Activated naive CD4-positive, alpha-beta T cell treated with anti-CD3 and anti-CD28 coated beads, Interleukin-2, amount 50 U/mL, for 72 hours (primary cell): Measurements from ENCODE around the gene NIPAL3. TPM values are rescaled to one million over a fixed set of nuclear protein-coding genes. Genes with fewer than 3 reads are reported as not detected.
"Not testable (repeated sequence)": the region's sequence is repeated elsewhere in the genome, so short reads cannot be mapped to it uniquely, and the experiment has no call there.

ENCODE experiments used
- ATAC-seq, 2 donors: fragments of 150-1000 bp; cut with Tn5 transposase; 2 replicates each; pipeline ENCODE4 v1.10.0; 2021; ENCODE audit warnings: mild to moderate bottlenecking in 2 of 2, moderate library complexity in 2 of 2
- DNase-seq, 2 donors: peaks; one replicate each; pipeline ENCODE4 v3.0.0; 2021 to 2022; ENCODE audit warnings: low spot score in 2 of 2
- H3K27ac Mint-ChIP-seq, 2 donors: one replicate each; pipeline ENCODE4 v1.8.0; 2022; ENCODE audit warnings: mild to moderate bottlenecking in 2 of 2, mixed read lengths in 2 of 2
- H3K36me3 Mint-ChIP-seq, 2 donors: one replicate each; pipeline ENCODE4 v1.8.0; 2022; ENCODE audit warnings: mixed read lengths in 2 of 2
- H3K9me3 Mint-ChIP-seq, 2 donors: one replicate each; pipeline ENCODE4 v1.8.0; 2022; ENCODE audit warnings: mixed read lengths in 2 of 2
- total RNA-seq, 2 donors: library from RNA; stranded (reverse); gene quantifications; one replicate each; pipeline ENCODE4 v1.2.3, GENCODE V29; 2022

Gene NIPAL3
- total RNA-seq, 2 donors from 2014 or later = 40.7 to 66.1 TPM

DNA sequence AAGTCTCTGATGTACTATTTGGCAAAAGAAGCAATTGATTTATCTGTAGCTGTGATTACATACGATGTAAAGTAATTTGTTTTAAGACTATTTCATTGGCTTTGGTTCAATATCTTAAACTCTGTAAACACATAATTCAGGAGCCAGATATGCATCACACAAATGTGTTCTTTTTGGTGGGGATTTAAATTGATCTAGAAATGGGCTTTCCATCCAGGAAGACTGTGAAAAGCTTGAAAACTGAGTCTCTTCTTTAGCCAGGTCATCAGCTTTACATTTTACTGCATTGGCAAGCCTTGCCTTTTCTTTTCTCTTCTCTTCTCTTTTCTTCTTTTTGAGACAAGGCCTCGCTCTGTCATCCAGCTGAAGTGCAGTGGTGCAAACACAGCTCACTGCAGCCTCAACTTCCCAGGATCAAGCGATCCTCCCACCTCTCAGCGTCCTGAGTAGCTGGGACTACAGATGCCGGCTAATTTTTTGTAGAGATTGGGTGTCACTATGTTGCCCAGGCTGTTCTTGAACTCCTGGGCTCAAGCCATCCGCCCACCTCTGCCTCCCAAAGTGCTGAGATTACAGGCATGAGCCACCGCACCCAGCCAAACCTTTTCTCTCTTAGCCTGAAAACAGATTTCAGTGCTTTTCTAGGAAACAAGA, 88.4 kb downstream of the NIPAL3 start:
- H3K36me3 Mint-ChIP-seq = peaks cover 20 to 42% of the 10 kb centered on the region in 2 donors
- DNase-seq (no peak), ATAC-seq (no peak)

DNA sequence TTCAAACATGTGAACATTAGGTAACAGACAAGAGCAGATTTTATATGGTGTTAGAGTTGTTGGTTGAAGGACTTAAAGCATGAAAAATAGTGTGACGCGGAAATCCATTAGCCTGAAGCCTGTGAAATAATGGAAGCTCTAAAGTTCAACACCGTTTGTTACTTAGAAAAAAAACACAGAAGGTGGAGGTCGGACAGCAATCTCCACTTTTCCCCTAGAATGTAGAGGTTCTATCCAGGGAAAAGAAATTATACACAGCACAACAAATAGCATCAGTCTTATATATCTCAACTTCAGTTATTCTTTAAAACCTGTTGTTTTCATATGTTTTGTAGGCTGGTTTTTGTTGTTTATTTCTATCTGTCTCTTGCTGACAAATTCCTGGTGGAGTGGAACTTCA, 89.0 kb downstream of the NIPAL3 start:
- ATAC-seq (no peak), DNase-seq (no peak)
- Mint-ChIP-seq H3K27ac (peak overlapping the region; percentile 99), H3K9me3 (peaks cover 0 to 3% of the 10 kb centered on the region in 2 donors), H3K36me3 (peaks cover 18 to 38% of the 10 kb centered on the region in 2 donors)

More for the DNA sequence above, 88.4 kb downstream of the NIPAL3 start:
- H3K27ac Mint-ChIP-seq = peak overlapping the region; percentile 99
- peaks cover 3 to 9% of the 10 kb centered on the region in 2 donors for H3K9me3 Mint-ChIP-seq

DNA sequence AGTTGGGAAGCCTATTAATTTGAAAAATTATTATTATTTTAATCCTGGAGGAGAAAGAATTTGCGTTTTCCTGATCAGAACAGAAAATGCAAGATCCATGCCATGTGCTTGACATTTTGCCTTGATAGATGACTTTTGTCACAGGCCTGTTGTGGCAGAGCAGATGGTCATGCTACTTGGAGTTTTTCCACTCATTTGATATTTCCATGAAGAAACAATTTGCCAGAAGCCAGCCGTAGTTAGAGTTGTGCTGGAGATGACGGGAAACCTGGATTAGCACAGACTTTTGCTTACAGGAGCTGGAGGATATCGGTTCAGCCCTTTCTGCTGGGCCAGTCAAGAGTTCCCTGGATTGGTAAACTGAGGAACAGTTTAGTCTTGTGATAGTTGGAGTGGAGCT, 90.2 kb downstream of the NIPAL3 start:
- ATAC-seq (no peak), DNase-seq (no peak)
- Mint-ChIP-seq H3K9me3 (no peaks in the 10 kb centered on the region), H3K36me3 (peaks cover 24 to 39% of the 10 kb centered on the region in 2 donors), H3K27ac (peak overlapping the region; percentile 38 to 92)

DNA sequence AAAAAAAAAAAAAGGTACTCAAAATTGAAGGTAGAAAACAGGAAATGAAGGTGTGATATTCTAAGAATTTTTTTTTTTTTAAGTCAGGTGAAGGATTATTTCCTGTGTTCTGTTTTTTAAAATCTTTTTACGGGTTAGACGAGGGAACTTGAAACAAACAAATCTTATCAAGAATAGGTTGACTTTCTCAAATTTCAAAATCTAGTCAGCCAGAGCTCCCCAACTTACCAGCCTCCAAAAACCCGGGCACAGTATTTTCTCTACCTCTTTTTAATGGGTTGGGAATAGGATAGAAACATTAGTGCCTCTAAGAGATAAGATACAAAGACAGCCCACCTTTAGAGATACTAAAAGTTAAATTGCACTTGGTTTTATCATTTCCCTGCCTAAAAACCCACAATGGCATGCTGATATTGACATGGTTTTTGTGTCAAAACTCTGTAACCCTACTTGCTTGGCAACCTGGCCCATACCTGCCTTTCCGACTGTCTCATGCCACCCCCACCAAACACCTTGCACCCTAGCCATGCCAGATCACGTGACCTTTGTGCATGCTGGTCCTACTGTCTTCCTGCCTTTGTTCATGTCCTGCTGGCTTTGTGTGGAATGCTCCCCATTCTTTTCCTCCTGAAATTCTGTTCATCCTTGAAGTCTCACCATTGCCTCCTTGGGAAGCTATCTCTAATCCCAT, 91.2 kb downstream of the NIPAL3 start:
- ATAC-seq (no peak), DNase-seq (no peak)
- peaks cover 0 to 4% of the 10 kb centered on the region in 2 donors for H3K9me3 Mint-ChIP-seq
- H3K27ac Mint-ChIP-seq = peak overlapping the region; percentile 92 to 96
- peaks cover 32 to 37% of the 10 kb centered on the region in 2 donors for H3K36me3 Mint-ChIP-seq

DNA sequence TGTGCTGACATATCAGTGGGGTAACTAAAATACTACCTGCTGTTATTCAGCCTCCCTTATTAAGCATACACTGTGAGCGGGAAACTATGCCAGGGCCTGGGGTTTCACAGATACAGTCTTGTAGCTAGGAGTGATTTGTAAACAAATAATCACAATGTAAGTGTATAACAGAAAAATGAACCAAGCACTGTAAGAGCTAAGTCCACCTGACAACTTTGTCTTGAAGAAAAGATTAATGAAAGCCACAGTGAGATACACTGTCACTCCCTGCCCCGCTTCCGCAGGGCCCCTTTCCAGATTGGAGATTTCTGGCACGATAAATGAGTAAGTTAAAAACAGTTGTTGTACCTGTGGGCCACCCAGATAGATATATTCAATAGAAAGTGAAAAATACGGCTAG, 91.8 kb downstream of the NIPAL3 start:
- peaks cover 0 to 5% of the 10 kb centered on the region in 2 donors for H3K9me3 Mint-ChIP-seq
- H3K27ac Mint-ChIP-seq = peak overlapping the region; percentile 92 to 96
- ATAC-seq (peak in 1 of 2 donors; percentile 5), DNase-seq (no peak)
- peaks cover 34 to 35% of the 10 kb centered on the region in 2 donors for H3K36me3 Mint-ChIP-seq

DNA sequence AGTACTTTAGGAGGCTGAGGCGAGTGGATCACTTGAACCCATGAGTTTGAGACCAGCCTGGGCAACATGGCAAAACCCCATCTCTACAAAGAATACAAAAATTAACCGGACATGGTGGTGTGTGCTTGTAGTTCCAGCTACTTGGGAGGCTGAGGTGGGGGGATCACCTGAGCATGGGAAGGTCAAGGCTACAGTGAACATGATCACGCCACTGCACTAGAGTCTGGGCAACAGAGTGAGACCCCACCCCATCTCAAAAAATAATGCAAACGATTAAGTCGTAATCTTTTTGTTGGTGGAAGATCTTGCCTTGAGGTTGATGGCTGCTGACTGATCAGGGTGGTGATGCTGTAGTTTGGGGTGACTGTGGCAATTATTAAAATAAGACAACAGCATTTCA, 93.3 kb downstream of the NIPAL3 start:
- Mint-ChIP-seq H3K36me3 (peaks cover 27 to 28% of the 10 kb centered on the region in 2 donors), H3K9me3 (peaks cover 0 to 5% of the 10 kb centered on the region in 2 donors)
- no peak for ATAC-seq

DNA sequence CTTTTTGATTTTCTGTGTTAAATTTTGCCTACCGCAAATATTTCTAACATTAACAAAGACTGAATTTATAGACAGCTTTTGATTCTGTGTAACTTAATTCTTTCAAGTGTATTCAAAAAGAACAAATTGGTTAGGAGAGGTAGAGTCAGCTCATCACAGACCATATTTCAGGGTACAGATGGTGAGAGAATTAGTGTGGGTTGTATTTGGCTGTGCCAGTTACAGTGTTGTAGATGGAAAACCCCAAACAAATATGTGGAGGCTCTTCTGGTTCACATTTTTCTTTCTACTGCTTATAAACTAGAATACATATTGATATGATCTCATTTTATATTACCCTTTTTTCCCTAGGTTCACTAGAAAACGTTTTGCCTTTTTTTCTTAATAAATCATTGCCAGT, 98.1 kb downstream of the NIPAL3 start:
- Mint-ChIP-seq H3K36me3 (peaks cover 9 to 29% of the 10 kb centered on the region in 2 donors), H3K27ac (peak overlapping the region in 1 of 2 donors; percentile 3), H3K9me3 (peaks cover 0 to 5% of the 10 kb centered on the region in 2 donors)
- DNase-seq (no peak), ATAC-seq (no peak)

More for the DNA sequence above, 93.3 kb downstream of the NIPAL3 start:
- DNase-seq = no peak
- H3K27ac Mint-ChIP-seq = peak overlapping the region; percentile 45 to 92

DNA sequence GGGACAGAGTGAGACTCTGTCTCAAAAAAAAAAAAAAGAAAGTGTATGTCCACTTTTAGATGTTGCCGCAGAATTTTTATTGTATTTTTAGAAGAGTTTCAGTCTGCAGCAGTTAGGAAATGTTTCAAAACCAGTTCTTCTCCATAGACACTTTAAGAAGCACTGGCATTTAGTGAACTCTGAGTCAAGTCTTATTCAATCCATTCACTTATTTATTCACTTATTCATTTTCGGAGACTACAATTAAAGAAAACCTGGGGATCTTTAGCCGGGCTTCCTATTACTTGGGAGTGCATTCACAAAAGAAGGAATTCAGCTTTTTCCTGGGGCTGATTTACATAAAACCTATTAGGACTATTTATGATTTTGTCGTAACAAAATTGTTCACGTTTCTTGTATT, 99.3 kb downstream of the NIPAL3 start:
- Mint-ChIP-seq H3K27ac (peak overlapping the region in 1 of 2 donors; percentile 45), H3K9me3 (peaks cover 0 to 5% of the 10 kb centered on the region in 2 donors), H3K36me3 (peaks cover 15 to 31% of the 10 kb centered on the region in 2 donors)
- DNase-seq (no peak), ATAC-seq (no peak)

DNA sequence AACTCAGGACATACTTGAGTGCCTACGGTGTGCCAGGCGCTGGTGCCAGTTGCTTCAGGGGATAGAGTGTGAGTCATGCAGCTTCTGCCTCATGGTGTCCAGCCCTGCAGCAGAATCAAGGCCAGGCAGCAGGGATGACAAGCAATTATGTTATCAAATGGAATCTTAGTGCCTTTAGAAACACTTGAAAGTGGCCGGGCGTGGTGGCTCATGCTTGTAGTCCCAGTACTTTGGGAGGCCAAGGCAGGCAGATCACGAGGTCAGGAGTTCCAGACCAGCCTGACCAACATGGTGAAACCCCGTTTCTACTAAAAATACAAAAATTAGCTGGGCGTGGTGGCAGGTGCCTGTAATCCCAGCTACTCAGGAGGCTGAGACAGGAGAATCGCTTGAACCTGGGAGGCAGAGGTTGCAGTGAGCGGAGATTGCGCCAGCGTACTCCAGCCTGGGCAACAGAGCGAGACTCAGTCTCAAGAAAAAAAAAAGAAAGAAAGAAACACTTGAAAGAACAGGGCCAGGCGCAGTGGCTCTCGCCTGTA, 100.1 kb downstream of the NIPAL3 start:
- H3K36me3 Mint-ChIP-seq = peaks cover 16 to 33% of the 10 kb centered on the region in 2 donors
- peak in 1 of 2 donors; percentile 49 for ATAC-seq
- not testable (repeated sequence) for DNase-seq, H3K9me3 Mint-ChIP-seq, H3K27ac Mint-ChIP-seq

DNA sequence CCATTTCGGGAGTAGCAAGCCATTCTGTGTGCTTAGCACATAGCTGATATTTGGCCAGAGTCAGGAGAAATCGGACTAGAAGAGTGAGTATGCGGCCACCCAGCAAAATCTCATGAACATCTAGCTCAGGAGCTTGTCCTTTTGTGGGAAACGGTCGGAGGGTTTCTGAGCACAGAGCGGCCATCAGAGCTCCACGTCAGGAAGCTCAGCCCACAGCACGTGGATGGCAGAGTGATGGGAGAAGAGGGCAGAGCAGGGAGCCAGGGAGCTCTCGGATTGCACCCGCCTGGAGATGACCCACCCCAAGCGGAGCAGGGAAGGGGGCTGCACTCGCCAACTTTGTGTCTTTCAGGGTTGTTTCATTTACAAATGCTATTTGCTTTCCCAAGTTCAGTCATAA, 100.9 kb downstream of the NIPAL3 start:
- Mint-ChIP-seq H3K27ac (no peak overlapping the region), H3K36me3 (peaks cover 15 to 27% of the 10 kb centered on the region in 2 donors), H3K9me3 (peaks cover 0 to 9% of the 10 kb centered on the region in 2 donors)
- DNase-seq (no peak), ATAC-seq (no peak)

DNA sequence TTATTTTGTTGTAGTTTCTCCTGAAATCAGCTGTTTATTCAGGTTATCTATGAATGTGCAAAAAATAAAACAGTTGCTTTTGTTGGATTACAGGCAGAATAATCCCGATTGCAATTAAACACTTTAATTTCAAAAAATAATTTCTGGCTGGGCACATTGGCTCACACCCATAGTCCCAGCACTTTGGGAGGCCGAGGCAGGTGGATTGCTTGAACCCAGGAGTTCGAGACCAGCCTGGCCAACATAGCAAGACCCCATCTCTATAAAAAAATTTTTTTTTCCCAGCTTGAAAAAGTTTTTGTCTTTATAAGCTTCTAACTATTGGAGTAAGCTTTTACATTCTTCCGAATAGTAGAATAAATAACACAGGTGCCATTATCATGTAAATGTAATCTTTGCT, 102.3 kb downstream of the NIPAL3 start:
- Mint-ChIP-seq H3K27ac (no peak overlapping the region), H3K36me3 (peaks cover 15 to 22% of the 10 kb centered on the region in 2 donors), H3K9me3 (peaks cover 0 to 5% of the 10 kb centered on the region in 2 donors)
- DNase-seq = no peak
- ATAC-seq = no peak

DNA sequence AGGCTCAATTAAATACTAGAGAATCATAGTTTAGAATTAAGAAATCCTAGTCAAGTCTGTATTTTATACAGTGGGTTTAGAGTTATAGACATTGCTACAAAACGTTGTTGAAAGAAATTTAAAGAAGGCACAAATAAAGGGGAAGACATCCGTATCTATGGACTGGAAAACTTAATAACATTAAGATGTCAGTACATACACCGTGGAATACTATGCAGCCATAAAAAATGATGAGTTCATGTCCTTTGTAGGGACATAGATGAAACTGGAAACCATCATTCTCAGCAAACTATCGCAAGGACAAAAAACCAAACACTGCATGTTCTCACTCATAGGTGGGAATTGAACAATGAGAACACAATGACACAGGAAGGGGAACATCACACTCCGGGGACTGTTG, 104.7 kb downstream of the NIPAL3 start:
- H3K9me3 Mint-ChIP-seq, DNase-seq, H3K27ac Mint-ChIP-seq, ATAC-seq: not testable (repeated sequence)
- peaks cover 15 to 16% of the 10 kb centered on the region in 2 donors for H3K36me3 Mint-ChIP-seq

Other genes starting within 250 kb of the NIPAL3 start
- gene IFNLR1, start 228.5 kb upstream of the NIPAL3 start, total RNA-seq = 1 to 10 TPM; 5.0 to 6.3 TPM
- not detected for gene GRHL3, start 96.4 kb upstream of the NIPAL3 start, total RNA-seq
- 1 to 10 TPM; 6.1 to 7.0 TPM for gene STPG1, start 2.0 kb upstream of the NIPAL3 start, total RNA-seq
- 10 to 100 TPM; 43.6 to 51.8 TPM for gene RCAN3, start 87.0 kb downstream of the NIPAL3 start, total RNA-seq
- under 1 TPM; 0.05 to 0.14 TPM for gene NCMAP, start 140.3 kb downstream of the NIPAL3 start, total RNA-seq
- 100 to 1,000 TPM; 208 to 250 TPM for gene SRRM1, start 227.5 kb downstream of the NIPAL3 start, total RNA-seq